Pons (tissue), 1 donor: ENCODE data around the gene TMCO6.
A peak's percentile ranks its signal among the peaks of the same experiment; 100 is the strongest.
"Not testable (repeated sequence)": the region's sequence is repeated elsewhere in the genome, so short reads cannot be mapped to it uniquely, and the experiment has no call there.

Source experiments
- DNase-seq: peaks from one replicate; pipeline ENCODE4 v3.0.0-alpha.2; 2016; ENCODE audit warnings: low spot score

The TMCO6 gene

DNA sequence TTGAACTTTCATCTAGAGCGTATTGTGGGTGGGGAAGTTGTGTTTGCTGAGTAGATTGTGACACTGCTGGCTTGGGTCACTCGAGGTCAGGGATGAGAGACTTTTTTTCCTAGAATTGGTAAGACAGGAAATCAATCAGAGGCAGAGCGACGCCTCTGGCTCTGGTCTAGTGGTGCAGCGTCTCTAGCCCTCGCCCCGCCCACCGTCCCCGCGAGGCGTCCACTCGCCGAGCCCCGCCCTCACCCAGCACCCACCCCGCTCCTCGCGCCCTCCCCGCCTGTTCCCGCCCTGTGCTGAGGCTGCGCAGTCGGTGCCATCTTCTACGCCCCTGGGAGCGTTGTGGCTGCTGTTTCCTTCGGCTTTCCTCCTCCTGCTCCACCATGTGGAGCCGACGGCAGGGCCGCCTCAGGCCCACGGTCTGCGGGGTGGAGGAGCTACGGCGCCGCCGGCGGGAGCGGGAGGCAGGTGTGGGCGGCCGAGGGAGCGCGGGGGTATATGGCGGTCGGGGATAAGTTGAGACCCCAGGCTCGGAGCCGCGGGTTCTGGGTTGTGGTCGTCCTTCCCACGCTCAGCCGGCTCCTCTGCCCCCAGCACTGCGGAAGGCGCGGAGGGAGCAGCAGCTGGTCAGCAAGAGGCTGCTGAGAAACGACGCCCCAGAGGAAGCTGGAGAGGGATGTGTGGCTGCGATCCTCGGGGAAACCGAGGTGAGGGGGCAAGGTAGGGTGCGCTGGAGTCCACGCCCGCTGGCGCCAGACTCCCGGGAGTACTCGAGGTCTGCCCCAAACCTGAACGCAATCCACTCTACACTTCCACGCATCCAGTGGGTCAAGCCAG is at the start of gene TMCO6:
Gene TMCO6, plus strand, starts transcription at position 304 of the 834 bp plus-strand sequence. Its CDS starts 77 bp downstream, at position 381.
- DNase-seq, result peak; percentile 96

- no peak for DNase-seq
Measured at GRCh38 chr5:140590861-140591260, 48.4 kb upstream of the TMCO6 start.

- DNase-seq, result no peak
Measured at GRCh38 chr5:140591747-140592372, 47.4 kb upstream of the TMCO6 start.

- DNase-seq, result not testable (repeated sequence)
Measured at GRCh38 chr5:140593070-140593469, 46.2 kb upstream of the TMCO6 start.

DNA sequence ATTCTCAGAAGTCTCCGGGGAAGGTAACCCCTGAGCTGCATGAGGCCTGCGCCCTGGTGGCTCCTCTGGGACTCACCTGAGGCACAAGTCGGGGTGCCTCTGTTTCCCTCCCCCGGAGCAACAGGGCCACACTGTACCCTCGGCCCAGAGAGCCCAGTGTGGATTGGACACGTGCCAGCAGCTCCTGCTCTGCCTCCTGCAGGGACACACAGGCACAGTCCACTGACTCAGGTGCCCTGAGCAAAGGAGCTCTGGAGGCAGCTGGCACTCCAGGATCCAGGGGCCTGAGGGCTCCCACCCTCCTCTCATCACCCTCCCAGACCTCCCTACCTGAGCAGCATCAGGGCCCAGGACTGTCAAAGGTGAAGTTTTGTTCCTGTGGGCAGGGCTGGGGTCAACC is 45.1 kb upstream of the TMCO6 start:
- DNase-seq, result no peak

DNA sequence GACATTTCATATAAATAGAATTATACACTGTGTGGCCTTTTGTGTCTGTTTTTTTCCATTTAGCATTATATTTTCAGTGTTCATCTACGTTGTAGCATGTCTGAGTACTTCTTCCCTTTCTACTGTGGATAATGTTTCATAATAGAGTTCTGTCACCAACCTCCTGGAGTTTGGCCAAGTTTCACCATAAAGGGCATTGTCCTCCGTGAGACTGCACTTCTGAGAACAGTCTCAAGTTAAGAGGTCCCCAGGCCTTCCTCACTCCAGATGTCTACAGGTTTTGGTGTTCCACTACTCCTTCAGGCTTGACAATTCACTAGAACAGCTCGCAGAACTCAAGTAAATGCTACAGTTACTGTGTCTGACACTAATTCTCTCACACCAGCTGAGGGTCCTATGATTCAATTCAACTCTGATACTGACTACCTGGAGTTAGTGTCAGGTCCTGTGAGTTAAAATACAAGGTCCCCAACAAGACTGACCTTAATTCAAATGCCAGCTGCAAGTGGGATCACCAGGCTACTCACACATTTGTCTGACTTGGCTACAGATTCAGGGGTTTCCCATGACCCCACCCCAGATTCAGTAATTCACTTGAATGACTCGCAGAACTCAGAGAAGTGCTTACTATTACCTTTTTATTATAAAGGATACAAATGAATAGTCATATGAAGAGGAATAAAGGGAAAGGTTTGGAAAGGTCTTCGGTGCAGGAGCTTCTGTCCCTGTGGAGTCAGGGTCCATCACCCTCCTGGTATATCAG is 43.5 kb upstream of the TMCO6 start:
- DNase-seq, result peak; percentile 90

DNA sequence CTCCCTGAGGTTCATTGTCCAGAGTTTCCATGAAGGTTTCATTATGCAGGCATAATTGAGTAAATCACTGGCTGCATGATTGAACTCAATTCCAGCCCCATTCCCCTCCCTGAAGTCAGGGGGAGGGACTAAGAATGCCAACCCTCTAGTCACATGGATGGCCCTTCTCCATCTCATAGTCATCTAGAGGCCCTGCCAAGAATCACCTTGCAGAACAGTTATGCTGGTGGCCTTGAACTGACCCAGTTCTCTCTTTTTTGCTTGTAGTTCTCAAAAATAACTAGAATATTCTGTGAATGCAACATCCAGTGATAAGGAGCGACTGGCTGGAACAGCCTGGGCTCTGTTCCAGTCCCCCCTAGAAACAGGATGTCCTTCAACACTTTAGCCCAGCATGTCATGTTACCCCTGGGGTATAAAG is 42.9 kb upstream of the TMCO6 start:
- peak; percentile 77 for DNase-seq

DNA sequence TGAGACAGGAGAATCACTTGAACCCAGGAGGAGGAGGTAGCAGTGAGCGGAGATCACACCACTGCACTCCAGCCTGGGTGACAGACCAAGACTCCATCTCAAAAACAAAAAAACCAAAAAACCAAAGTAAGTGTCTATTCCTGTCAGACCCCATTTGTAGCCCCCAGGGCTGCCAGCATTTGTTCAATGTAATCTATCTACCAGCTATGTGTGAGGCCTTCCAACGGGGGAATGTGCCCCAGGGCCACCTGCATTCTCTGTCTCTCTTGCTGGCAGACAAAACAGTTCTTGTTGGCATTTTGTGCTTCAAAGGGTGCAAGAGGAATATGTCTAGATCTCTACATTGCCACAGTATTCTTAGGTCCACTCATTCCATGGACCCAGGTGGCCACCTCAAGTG is 40.4 kb upstream of the TMCO6 start:
- DNase-seq, result no peak

DNA sequence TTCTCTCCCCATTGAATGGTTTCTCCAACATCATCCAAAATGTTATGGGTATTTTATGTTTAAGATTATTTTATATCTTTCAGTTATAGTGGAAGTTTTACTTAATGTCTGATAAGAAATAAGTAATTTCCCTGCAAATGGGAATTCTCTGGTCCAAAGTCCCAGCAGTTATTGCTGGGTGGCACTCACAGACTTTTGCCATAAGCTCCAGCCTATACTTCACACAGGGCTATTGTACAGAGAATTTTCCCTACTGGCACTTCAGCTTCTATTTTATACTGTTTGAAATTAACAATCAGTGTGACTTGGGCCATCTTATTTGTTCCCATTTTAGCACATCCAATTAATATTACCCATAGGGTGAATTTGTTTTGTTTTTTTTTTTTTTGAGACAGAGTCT is 39.2 kb upstream of the TMCO6 start:
- DNase-seq, result no peak

GRCh38 chr5:140602147-140602546 is 37.1 kb upstream of the TMCO6 start:
- no peak for DNase-seq

DNA sequence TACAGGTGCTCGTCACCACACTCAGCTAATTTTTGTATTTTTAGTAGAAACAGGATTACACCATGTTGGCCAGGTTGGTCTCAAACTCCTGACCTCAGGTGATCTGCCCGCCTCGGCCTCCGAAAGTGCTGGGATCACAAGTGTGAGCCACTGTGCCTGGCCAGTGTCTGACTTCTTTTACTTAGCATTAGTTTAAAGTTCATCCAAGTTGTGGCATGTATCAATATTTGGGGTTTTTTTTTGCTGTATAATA is 35.9 kb upstream of the TMCO6 start:
- DNase-seq, result not testable (repeated sequence)

DNA sequence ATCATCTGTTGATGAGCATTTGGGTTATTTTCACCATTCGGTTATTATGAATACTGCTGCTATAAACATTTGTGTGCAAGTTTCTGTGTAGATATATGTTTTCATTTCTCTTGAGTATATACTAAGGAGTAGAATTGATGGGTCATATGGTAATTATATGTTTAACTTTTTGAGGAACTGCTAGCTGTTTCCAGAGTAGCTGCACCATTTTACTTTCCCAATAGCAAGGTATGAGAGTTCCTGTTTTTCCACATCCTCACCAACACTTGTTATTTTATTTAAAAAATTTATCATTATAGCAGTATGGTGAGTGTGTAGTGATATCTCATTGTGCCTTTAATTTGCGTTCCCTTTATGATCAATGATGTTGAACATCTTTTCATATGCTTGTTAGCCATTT is 35.5 kb upstream of the TMCO6 start:
- DNase-seq, result no peak

DNA sequence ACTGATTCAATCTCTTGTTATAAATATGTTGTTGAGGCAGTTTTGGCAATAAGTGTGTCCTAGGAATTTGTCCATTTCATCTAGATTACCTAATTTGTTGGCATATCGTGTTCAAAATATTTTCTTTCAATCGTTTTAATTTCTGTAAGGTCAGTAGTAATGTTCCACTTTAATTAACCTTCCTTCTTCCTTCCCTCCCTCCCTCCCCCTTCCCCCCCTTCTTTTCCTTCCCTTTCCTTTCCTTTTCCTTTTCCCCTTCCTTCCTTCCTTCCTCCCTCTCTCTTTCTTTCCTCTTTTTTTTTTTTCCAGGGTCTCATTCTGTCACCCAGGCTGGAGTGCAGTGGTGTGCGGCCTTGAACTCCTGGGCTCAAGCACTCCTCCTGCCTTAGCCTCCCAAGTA is 33.4 kb upstream of the TMCO6 start:
- no peak for DNase-seq

GRCh38 chr5:140607031-140607430 is 32.2 kb upstream of the TMCO6 start:
- DNase-seq, result no peak

- DNase-seq, result no peak
Measured at GRCh38 chr5:140608722-140609121, 30.5 kb upstream of the TMCO6 start.

GRCh38 chr5:140609126-140609525 is 30.1 kb upstream of the TMCO6 start:
- no peak for DNase-seq

- DNase-seq, result no peak
Measured at GRCh38 chr5:140611020-140611521, 28.2 kb upstream of the TMCO6 start.

- DNase-seq, result no peak
Measured at GRCh38 chr5:140622301-140622700, 16.9 kb upstream of the TMCO6 start.

- DNase-seq, result not testable (repeated sequence)
Measured at GRCh38 chr5:140623061-140623460, 16.2 kb upstream of the TMCO6 start.

DNA sequence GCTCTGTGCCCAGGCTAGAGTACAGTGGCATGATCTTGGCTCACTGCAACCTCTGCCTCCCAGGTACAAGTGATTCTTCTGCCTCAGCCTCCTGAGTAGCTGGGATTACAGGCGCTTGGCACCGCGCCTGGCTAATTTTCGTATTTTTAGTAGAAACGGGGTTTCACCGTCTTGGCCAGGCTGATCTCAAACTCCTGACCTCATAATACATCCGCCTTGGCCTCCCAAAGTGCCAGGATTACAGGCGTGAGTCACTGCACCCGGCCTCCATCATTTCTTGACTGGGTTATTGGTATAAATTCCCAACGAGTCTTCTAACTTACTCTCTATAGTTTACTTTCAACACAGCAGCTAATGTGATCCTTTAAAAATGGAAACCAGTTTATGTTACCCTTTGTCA is 14.4 kb upstream of the TMCO6 start:
- DNase-seq, result not testable (repeated sequence)

DNA sequence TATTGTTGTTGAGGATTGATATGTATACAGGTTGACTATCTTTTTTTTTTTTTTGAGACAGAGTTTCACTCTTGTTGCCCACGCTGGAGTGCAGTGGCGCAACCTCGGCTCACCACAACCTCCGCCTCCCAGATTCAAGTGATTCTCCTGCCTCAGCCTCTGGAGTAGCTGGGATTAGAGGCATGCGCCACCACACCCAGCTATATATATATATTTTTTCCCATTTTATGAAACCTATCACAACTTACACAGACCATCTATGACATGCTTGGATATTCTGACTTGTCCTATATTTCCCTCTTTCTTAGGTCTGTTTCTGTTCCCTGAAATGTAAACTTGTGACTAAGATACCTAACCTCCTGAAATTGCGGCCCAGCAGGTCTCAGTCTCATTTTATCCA is 11.3 kb upstream of the TMCO6 start:
- no peak for DNase-seq

DNA sequence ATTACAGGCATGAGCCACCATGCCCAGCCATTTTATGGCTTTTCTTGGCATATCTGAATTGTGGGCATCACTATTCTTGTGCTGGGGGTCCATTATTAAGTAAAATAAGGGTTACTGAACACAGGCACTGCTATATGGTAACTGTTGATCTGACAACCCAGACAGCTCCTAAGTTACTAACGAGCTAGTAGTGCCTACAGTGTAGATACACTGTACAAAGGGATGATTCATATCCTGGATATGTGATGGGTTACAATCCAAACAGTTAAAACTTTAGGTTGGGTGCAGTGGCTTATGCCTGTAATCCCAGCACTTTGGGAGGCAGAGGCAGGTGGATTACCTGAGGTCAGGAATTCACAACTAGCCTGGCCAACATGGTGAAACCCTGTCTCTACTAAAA is 10.5 kb upstream of the TMCO6 start:
- no peak for DNase-seq
